ENCODE results near the gene NUDT15. TPM values are rescaled to one million over a fixed set of nuclear protein-coding genes. Genes with fewer than 3 reads are reported as not detected.
A peak's percentile ranks its signal among the peaks of the same experiment; 100 is the strongest.

Gene NUDT15
- total RNA-seq (10 to 100 TPM in 1 of 5 experiments, 1 to 10 TPM in 4; 4.3 to 13.6 (median 8.7) TPM), polyA plus RNA-seq (10 to 100 TPM in 1 of 2 donors, 1 to 10 TPM in 1; 7.2 to 10.0 TPM), total RNA-seq (27.9 reads per million, percentile 58 among the genes with 10 or more reads in this experiment)

DNA sequence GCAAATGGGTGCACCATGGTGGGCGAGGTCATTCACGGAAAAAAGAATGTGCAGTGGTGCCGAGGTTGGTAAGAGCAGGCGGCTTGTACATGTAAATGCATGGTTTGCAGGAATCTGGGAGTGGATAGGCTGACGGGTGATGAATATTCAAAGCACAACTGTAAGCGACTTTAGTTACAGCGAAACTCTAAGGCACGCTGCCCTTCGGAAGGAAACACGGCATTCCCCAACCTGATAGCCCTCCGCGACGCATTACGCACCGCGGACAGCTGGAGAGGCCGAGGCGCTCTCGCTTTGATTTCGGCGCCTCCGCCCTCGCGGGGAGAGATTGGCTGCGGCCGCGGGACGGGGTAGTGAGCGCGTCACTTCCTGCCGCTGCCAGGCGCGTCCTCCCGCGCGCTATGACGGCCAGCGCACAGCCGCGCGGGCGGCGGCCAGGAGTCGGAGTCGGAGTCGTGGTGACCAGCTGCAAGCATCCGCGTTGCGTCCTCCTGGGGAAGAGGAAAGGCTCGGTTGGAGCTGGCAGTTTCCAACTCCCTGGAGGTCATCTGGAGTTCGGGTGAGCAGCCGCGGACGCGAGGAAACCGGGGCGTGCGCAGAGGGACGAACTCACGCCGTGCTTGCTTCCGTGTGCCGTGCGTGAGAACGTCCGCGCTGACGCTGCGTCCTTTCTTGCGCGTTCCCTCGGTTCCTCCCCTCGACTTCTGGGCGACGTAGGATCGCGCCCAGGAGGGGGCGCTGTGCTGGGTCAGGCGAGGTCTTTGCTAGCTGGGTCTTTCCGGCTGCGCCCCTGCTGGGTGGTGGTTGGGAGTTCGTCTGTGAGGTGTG lies at the start of gene NUDT15:
Gene NUDT15, plus strand, starts transcription at position 381 of the 828 bp plus-strand sequence. Its CDS starts 21 bp downstream, at position 402.
- no peaks in the 10 kb centered on the region for H3K27me3 ChIP-seq (ENCODE audit: control insufficient read depth in 2 of 2, insufficient read depth in 2 of 2, low read length in 2 of 2)
- H3K27ac ChIP-seq (ENCODE audit: low read depth, low read length): peak within 1 kb of the TSS; percentile 91
- Mint-ChIP-seq H3K9me3 (peaks cover 0 to 7% (median 0%) of the 10 kb centered on the region in 11 donors), H3K27ac (peak within 1 kb of the TSS; percentile 96 to 100 (median 97)), H3K4me3 (peak within 1 kb of the TSS; percentile 82 to 98 (median 95)), H3K27me3 (no peaks in the 10 kb centered on the region), H3K36me3 (peaks cover 4 to 29% (median 20%) of the 10 kb centered on the region in 5 donors), H3K4me1 (peaks cover 15 to 52% (median 40%) of the 10 kb centered on the region in 7 donors)
- no peaks in the 10 kb centered on the region for H3K9me3 ChIP-seq (ENCODE audit: control insufficient read depth in 2 of 3, low read length in 3 of 3)
- peaks cover 0 to 7% (median 0%) of the 10 kb centered on the region in 3 experiments for H3K36me3 ChIP-seq (ENCODE audit: control insufficient read depth in 2 of 3, insufficient read depth in 3 of 3, low read length in 3 of 3)
- peaks cover 14 to 15% of the 10 kb centered on the region in 2 donors for H3K4me1 ChIP-seq (ENCODE audit: control insufficient read depth in 2 of 2, insufficient read depth in 2 of 2, low read length in 2 of 2)
- intact Hi-C loops (cut with micrococcal nuclease): loop anchor here (1.0 to 10.0 kb wide), 19 partner anchors 9 to 1985 kb away; partner anchors contain the start of genes ITM2B (in 2 of the 2), KPNA3 (in 2 of the 2), MED4 (in 2 of the 2) and RB1 (in 2 of the 2)
- peak within 1 kb of the TSS; percentile 90 for H3K4me3 ChIP-seq (ENCODE audit: low read length)
- ChIA-PET CTCF (interaction anchor here (0.6 to 2.8 kb wide), 7 partner anchors 9 to 545 kb away, joined by 3 to 13 read pairs (median 4); partner anchors contain the start of gene MED4), POLR2A (interaction anchor here (0.6 to 2.2 kb wide), 23 partner anchors 9 to 1406 kb away, joined by 3 to 14 read pairs (median 4); partner anchors contain the start of genes CAB39L, FNDC3A, ITM2B and MED4)
- DNase-seq (peak; percentile 93 to 98 (median 97)), ATAC-seq (peak; percentile 96)

DNA sequence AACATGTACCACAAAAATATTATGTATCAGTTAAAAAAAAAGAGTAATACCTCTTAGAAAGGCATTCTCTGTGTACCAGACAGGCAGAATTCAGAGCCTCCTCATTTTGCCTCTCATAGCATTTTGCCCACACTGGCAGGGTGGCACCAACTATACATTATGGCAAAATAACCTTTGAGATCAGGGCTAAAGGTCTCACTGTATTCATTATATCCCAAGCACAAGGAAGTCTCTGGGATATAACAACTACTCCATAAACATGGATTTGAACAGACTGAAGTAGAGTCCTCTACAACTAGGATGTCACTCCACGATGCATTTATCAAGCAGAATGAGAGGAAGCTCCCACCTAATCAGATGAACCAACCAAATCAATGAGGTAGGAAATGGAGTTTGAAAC lies 47.1 kb upstream of the NUDT15 start:
- ATAC-seq (no peak), DNase-seq (no peak)
- intact Hi-C loops (cut with micrococcal nuclease): no loop called here
- Histone ChIP-seq H3K27ac (ENCODE audit: low read depth, low read length) (no peak overlapping the region), H3K4me3 (ENCODE audit: low read length) (no peak overlapping the region), H3K36me3 (ENCODE audit: control insufficient read depth in 2 of 3, insufficient read depth in 3 of 3, low read length in 3 of 3) (peaks cover 3 to 22% (median 6%) of the 10 kb centered on the region in 3 experiments), H3K4me1 (ENCODE audit: control insufficient read depth in 2 of 2, insufficient read depth in 2 of 2, low read length in 2 of 2) (no peaks in the 10 kb centered on the region), H3K27me3 (ENCODE audit: control insufficient read depth in 2 of 2, insufficient read depth in 2 of 2, low read length in 2 of 2) (no peaks in the 10 kb centered on the region), H3K9me3 (ENCODE audit: control insufficient read depth in 2 of 3, low read length in 3 of 3) (no peaks in the 10 kb centered on the region)
- H3K27ac Mint-ChIP-seq: no peak overlapping the region
- H3K4me1 Mint-ChIP-seq: peaks cover 2 to 24% (median 21%) of the 10 kb centered on the region in 7 donors
- ChIA-PET POLR2A (no interaction called here), CTCF (no interaction called here)
- H3K9me3 Mint-ChIP-seq: peaks cover 0 to under 1% (median 0%) of the 10 kb centered on the region in 11 donors
- no peaks in the 10 kb centered on the region for H3K27me3 Mint-ChIP-seq
- peaks cover 15 to 65% (median 48%) of the 10 kb centered on the region in 5 donors for H3K36me3 Mint-ChIP-seq
- no peak overlapping the region for H3K4me3 Mint-ChIP-seq

DNA sequence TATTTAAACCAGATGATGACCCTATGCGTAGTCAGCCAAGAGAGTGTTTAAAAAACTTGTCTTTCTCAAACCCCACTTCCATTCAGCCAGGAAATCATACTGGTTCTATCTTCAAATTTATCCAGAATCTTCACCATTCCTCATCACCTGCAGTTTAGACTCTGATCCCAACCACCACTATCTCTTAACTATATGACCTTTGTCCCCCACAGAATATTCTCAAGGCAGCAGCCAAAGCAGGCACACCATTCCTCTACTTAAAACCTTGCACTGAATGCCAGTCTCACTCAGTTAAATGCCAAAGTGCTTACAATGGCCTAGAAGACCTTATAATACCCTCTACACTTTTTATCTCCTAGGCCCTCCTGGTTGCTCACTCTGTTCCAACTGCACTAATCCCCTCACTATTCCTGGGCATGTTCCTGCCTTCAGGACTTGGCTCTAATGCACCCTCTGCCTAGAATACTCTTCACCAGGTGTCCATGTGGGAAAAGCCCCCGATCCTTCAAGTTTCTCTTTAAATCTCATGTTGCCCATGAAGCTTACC lies 46.5 kb upstream of the NUDT15 start:
- H3K4me3 ChIP-seq (ENCODE audit: low read length): no peak overlapping the region
- peak overlapping the region in 4 of 9 donors; percentile 4 to 68 (median 34) for H3K27ac Mint-ChIP-seq
- DNase-seq: no peak
- peak overlapping the region in 2 of 10 donors; percentile 5 to 12 for H3K4me3 Mint-ChIP-seq
- no peak for ATAC-seq
- H3K4me1 ChIP-seq (ENCODE audit: control insufficient read depth in 2 of 2, insufficient read depth in 2 of 2, low read length in 2 of 2): no peaks in the 10 kb centered on the region
- H3K27me3 ChIP-seq (ENCODE audit: control insufficient read depth in 2 of 2, insufficient read depth in 2 of 2, low read length in 2 of 2): no peaks in the 10 kb centered on the region
- intact Hi-C loops (cut with micrococcal nuclease): no loop called here
- H3K9me3 ChIP-seq (ENCODE audit: control insufficient read depth in 2 of 3, low read length in 3 of 3): no peaks in the 10 kb centered on the region
- no peak overlapping the region for H3K27ac ChIP-seq (ENCODE audit: low read depth, low read length)
- H3K9me3 Mint-ChIP-seq: no peaks in the 10 kb centered on the region
- no peaks in the 10 kb centered on the region for H3K27me3 Mint-ChIP-seq
- H3K36me3 ChIP-seq (ENCODE audit: control insufficient read depth in 2 of 3, insufficient read depth in 3 of 3, low read length in 3 of 3): peaks cover 0 to 16% (median 6%) of the 10 kb centered on the region in 3 experiments
- H3K4me1 Mint-ChIP-seq: peaks cover 2 to 24% (median 21%) of the 10 kb centered on the region in 7 donors
- H3K36me3 Mint-ChIP-seq: peaks cover 15 to 60% (median 44%) of the 10 kb centered on the region in 5 donors
- POLR2A ChIA-PET: no interaction called here
- CTCF ChIA-PET: no interaction called here

DNA sequence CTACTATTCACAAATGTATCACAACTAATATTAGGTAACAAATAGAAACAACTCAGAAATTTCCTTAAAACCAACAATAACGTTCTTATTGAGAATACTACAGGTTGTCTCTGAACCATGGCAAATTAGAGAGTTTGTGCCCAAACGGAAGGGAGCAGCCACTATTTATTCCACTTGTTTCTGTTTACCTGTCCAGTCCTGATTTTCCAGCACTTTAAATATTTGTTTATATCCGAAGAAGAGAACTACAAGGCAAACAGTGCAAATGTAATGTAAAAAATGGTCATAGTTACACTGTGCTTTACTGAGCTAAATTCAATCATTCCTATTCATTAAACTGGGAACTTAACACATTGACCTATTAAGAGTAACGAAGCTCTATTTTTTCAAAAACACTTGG lies 45.7 kb upstream of the NUDT15 start:
- H3K9me3 ChIP-seq (ENCODE audit: control insufficient read depth in 2 of 3, low read length in 3 of 3): no peaks in the 10 kb centered on the region
- ChIA-PET CTCF (no interaction called here), POLR2A (interaction anchor here (1.0 kb wide), 1 partner anchor 15 kb away, joined by 3 read pairs; no protein-coding TSS in a partner anchor)
- intact Hi-C loops (cut with micrococcal nuclease): no loop called here
- Mint-ChIP-seq H3K27ac (peak overlapping the region in 1 of 9 donors; percentile 35), H3K36me3 (peaks cover 10 to 54% (median 38%) of the 10 kb centered on the region in 5 donors), H3K4me1 (peaks cover 3 to 29% (median 24%) of the 10 kb centered on the region in 7 donors), H3K27me3 (no peaks in the 10 kb centered on the region), H3K9me3 (no peaks in the 10 kb centered on the region), H3K4me3 (no peak overlapping the region)
- H3K4me3 ChIP-seq (ENCODE audit: low read length): no peak overlapping the region
- ATAC-seq (no peak), DNase-seq (no peak)
- no peaks in the 10 kb centered on the region for H3K4me1 ChIP-seq (ENCODE audit: control insufficient read depth in 2 of 2, insufficient read depth in 2 of 2, low read length in 2 of 2)
- peaks cover 0 to 12% (median 6%) of the 10 kb centered on the region in 3 experiments for H3K36me3 ChIP-seq (ENCODE audit: control insufficient read depth in 2 of 3, insufficient read depth in 3 of 3, low read length in 3 of 3)
- H3K27ac ChIP-seq (ENCODE audit: low read depth, low read length): no peak overlapping the region
- H3K27me3 ChIP-seq (ENCODE audit: control insufficient read depth in 2 of 2, insufficient read depth in 2 of 2, low read length in 2 of 2): no peaks in the 10 kb centered on the region

DNA sequence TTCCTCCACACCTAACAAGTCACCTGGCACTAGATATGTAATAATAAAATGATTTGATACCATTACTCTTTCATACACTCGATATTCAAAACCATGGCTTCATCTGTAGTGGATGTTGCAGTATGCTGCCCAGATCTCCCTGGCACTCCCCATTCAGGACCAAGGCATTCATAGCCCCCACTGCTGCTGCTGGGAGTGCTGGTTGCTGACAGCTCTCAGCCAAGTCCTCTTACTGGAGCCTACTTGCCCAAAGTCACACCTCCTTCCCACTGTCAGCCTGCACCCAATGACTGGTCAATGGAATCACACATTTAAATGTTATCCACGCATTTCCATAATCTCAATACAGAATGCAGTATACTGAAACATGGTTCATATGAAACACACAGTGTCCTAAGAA lies 40.1 kb upstream of the NUDT15 start:
- ATAC-seq (no peak), DNase-seq (no peak)
- Histone ChIP-seq H3K27me3 (ENCODE audit: control insufficient read depth in 2 of 2, insufficient read depth in 2 of 2, low read length in 2 of 2) (no peaks in the 10 kb centered on the region), H3K36me3 (ENCODE audit: control insufficient read depth in 2 of 3, insufficient read depth in 3 of 3, low read length in 3 of 3) (peaks cover 0 to 5% (median 0%) of the 10 kb centered on the region in 3 experiments), H3K4me1 (ENCODE audit: control insufficient read depth in 2 of 2, insufficient read depth in 2 of 2, low read length in 2 of 2) (peaks cover 7 to 10% of the 10 kb centered on the region in 2 donors), H3K9me3 (ENCODE audit: control insufficient read depth in 2 of 3, low read length in 3 of 3) (no peaks in the 10 kb centered on the region), H3K27ac (ENCODE audit: low read depth, low read length) (no peak overlapping the region), H3K4me3 (ENCODE audit: low read length) (no peak overlapping the region)
- peaks cover 8 to 26% (median 19%) of the 10 kb centered on the region in 5 donors for H3K36me3 Mint-ChIP-seq
- H3K9me3 Mint-ChIP-seq: no peaks in the 10 kb centered on the region
- H3K27me3 Mint-ChIP-seq: no peaks in the 10 kb centered on the region
- H3K27ac Mint-ChIP-seq: peak overlapping the region in 2 of 9 donors; percentile 1 to 8
- peak overlapping the region in 1 of 10 donors; percentile 0 for H3K4me3 Mint-ChIP-seq
- H3K4me1 Mint-ChIP-seq: peaks cover 23 to 57% (median 53%) of the 10 kb centered on the region in 7 donors
- intact Hi-C loops (cut with micrococcal nuclease): no loop called here
- POLR2A ChIA-PET: interaction anchor here (0.8 kb wide), 1 partner anchor 9 kb away, joined by 4 read pairs; no protein-coding TSS in a partner anchor
- CTCF ChIA-PET: interaction anchor here (1.4 kb wide), 1 partner anchor 41 kb away, joined by 6 read pairs; the partner anchor contains the start of gene NUDT15

DNA sequence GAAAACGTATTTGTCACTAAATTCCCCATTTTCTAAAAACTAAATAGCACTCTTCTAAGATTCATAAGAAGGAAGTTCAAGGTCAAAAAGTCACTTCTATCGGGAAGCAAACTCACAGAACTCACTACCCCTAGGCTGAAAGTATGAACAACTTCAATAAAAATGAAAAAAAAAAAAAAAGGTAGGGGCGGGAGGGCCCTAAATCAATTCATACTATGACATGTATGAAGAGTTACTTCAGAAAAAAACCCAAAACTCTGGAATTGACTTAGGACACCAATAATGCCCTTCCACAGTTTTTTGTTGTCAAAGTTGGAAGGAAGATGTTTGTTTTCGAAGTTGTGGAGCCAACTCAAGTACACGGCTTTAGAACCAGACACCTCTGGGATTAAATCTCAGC lies 37.6 kb upstream of the NUDT15 start:
- Histone ChIP-seq H3K27ac (ENCODE audit: low read depth, low read length) (no peak overlapping the region), H3K36me3 (ENCODE audit: control insufficient read depth in 2 of 3, insufficient read depth in 3 of 3, low read length in 3 of 3) (peaks cover 0 to 5% (median 0%) of the 10 kb centered on the region in 3 experiments), H3K4me1 (ENCODE audit: control insufficient read depth in 2 of 2, insufficient read depth in 2 of 2, low read length in 2 of 2) (peaks cover 7 to 10% of the 10 kb centered on the region in 2 donors), H3K9me3 (ENCODE audit: control insufficient read depth in 2 of 3, low read length in 3 of 3) (no peaks in the 10 kb centered on the region), H3K4me3 (ENCODE audit: low read length) (peak overlapping the region; percentile 97), H3K27me3 (ENCODE audit: control insufficient read depth in 2 of 2, insufficient read depth in 2 of 2, low read length in 2 of 2) (no peaks in the 10 kb centered on the region)
- H3K27me3 Mint-ChIP-seq: no peaks in the 10 kb centered on the region
- no peaks in the 10 kb centered on the region for H3K9me3 Mint-ChIP-seq
- peak overlapping the region; percentile 88 to 97 (median 96) for H3K4me3 Mint-ChIP-seq
- DNase-seq (no peak), ATAC-seq (no peak)
- H3K27ac Mint-ChIP-seq: peak overlapping the region in 4 of 9 donors; percentile 75 to 94 (median 88)
- H3K36me3 Mint-ChIP-seq: peaks cover 0 to 13% (median 5%) of the 10 kb centered on the region in 5 donors
- ChIA-PET CTCF (interaction anchor here (0.6 kb wide), 1 partner anchor 106 kb away, joined by 4 read pairs; no protein-coding TSS in a partner anchor), POLR2A (interaction anchor here (0.8 kb wide), 1 partner anchor 1787 kb away, joined by 5 read pairs; no protein-coding TSS in a partner anchor)
- intact Hi-C loops (cut with micrococcal nuclease): loop anchor here (5.0 to 10.0 kb wide), 6 partner anchors 203 to 1948 kb away; partner anchors contain the start of genes ESD (in 2 of the 2) and ZC3H13 (in 1 of the 2)
- H3K4me1 Mint-ChIP-seq: peaks cover 24 to 48% (median 42%) of the 10 kb centered on the region in 7 donors
